C4-2B (cell line): ENCODE data around the gene AGL.
"Not testable (repeated sequence)": the region's sequence is repeated elsewhere in the genome, so short reads cannot be mapped to it uniquely, and the experiment has no call there.

Experiments used
- H3K27ac ChIP-seq: fragments of 450-650 bp; 2 replicates; pipeline ENCODE4 v1.5.1; 2017
- ZFX ChIP-seq: fragments of 450-650 bp; IDR thresholded peaks from 2 replicates; pipeline ENCODE4 v1.6.1; 2017
- TF ChIP-seq, protein P1 (sequence below): fragments of 450-650 bp; conservative IDR thresholded peaks from 2 replicates; pipeline ENCODE4 v1.5.1; 2017; ENCODE audit warnings: mild to moderate bottlenecking

AGL gene

DNA sequence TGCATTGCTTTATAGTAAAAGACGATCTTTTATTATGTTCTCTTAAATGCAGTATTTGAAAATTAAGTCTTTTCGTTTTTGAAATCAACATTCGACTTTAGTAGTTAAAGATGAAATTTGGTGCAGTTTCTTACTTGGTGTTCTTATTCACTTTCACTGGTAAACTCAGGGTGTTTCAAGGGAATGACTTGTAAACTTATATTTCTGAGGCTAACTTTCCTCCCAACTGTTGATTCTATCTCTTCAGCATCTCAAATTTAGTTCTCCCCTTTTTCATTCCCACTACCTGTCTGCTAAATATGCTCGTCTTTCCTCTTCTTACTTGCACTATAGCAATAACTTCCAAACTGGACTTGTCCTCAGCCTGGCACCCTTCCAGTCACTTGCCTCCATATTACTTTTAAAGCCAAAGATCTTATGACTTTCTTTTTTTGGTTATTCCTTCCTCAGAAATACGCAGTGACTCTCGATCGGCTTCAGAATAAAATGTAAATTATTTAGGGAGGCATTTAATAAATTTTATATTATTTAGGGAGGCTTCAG lies 120.6 kb downstream of the AGL start:
- peak overlapping the region; percentile 79 for H3K27ac ChIP-seq
- no peak for TF ChIP-seq ZFX
- TF ChIP-seq, protein P1, sequence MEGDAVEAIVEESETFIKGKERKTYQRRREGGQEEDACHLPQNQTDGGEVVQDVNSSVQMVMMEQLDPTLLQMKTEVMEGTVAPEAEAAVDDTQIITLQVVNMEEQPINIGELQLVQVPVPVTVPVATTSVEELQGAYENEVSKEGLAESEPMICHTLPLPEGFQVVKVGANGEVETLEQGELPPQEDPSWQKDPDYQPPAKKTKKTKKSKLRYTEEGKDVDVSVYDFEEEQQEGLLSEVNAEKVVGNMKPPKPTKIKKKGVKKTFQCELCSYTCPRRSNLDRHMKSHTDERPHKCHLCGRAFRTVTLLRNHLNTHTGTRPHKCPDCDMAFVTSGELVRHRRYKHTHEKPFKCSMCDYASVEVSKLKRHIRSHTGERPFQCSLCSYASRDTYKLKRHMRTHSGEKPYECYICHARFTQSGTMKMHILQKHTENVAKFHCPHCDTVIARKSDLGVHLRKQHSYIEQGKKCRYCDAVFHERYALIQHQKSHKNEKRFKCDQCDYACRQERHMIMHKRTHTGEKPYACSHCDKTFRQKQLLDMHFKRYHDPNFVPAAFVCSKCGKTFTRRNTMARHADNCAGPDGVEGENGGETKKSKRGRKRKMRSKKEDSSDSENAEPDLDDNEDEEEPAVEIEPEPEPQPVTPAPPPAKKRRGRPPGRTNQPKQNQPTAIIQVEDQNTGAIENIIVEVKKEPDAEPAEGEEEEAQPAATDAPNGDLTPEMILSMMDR, result no peak

DNA sequence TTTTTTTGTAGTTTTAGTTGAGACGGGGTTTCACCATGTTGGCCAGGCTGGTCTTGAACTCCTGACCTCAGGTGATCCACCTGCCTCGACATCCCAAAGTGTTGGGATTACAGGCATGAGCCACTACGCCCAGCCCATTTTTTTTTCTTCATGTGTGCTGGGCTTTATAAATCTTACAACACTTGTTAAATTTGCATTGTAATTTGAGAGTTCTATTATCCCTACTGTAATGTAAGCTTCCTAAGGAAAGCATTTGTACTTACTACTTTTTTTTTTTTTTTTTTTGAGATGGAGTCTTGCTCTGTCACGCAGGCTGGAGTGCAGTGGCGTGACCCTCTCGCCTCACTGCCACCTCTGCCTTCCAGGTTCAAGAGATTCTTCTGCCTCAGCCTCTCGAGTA lies 121.9 kb downstream of the AGL start:
- H3K27ac ChIP-seq, result not testable (repeated sequence)
